GM19328 (cell line): Measurements from ENCODE around the gene LAMC1.

Experiments
- ATAC-seq: cut with Tn5 transposase; IDR thresholded peaks from one replicate; pipeline ENCODE4 v1.9.1; 2021; ENCODE audit warnings: mild to moderate bottlenecking, moderate library complexity; ENCODE audit not compliant: unreplicated experiment

LAMC1 gene

DNA sequence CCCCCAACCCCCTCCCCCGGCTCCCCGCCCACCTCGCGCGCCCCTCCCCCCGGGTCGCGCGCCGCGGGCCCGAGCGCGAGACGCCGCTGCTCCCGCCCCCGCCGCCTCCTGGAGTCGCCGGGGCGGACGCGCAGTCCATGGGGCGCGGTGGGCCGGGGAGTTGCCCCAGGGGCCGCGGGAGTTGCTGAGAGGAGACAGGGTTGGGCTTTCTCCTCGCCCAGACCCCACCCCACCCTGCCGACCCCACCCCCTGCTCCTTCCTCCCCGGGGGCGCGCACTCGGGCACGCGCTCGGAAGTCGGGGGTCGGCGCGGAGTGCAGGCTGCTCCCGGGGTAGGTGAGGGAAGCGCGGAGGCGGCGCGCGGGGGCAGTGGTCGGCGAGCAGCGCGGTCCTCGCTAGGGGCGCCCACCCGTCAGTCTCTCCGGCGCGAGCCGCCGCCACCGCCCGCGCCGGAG is at the start of gene LAMC1:
LAMC1 (plus strand) TSS at position 275 of the 455 bp plus-strand sequence. CDS start 297 bp downstream, outside the sequence.
- peak; percentile 32 for ATAC-seq

DNA sequence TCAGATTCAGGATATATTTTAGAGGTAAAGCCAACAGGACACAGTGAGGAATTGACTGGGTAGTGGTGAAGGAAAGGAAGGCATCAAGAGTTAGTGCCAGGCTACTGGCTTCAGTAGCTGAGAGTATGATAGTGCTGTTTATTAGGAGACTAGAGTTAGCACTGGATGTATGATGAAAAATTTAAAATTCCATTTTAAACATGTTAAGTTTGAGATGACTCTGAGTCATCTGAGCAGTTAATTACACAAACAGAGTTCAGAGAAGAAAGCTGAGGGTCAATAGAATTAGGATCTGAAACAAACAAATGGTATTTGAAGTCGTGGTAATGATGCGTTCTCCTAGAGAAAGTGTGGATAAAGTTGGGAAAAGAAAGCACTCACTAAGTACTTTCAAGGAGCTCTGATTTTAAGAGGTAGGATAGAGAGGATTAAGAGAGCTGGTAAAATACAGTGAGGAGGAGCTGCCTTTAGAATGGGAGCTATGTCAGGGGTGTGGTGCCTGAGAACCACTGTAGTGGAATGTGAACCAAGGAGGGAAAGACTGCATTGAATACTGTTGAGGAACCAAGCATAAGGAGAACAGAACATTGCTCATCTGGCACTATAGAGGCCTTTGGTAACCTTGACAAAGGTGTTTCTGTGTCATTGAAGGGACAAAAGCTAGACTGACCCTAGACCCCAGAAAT is 48.6 kb upstream of the LAMC1 start:
- no peak for ATAC-seq

DNA sequence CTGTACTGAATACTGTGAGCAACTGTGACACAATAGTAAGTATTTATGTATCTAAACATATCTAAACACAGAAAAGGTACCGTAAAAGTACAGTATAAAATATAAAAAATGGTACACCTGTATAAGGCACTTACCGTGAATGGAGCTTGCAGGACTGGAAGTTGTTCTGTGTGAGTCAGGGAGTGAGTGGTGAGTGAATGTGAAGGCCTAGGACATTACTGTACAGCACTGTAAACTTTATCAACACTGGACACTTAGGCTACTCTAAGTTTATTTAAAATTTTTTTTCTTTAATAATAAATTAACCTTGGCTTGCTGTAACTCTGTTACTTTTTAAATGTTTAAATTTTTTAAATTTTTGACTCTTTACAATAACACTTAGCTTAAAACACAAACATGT is 45.7 kb upstream of the LAMC1 start:
- no peak for ATAC-seq

DNA sequence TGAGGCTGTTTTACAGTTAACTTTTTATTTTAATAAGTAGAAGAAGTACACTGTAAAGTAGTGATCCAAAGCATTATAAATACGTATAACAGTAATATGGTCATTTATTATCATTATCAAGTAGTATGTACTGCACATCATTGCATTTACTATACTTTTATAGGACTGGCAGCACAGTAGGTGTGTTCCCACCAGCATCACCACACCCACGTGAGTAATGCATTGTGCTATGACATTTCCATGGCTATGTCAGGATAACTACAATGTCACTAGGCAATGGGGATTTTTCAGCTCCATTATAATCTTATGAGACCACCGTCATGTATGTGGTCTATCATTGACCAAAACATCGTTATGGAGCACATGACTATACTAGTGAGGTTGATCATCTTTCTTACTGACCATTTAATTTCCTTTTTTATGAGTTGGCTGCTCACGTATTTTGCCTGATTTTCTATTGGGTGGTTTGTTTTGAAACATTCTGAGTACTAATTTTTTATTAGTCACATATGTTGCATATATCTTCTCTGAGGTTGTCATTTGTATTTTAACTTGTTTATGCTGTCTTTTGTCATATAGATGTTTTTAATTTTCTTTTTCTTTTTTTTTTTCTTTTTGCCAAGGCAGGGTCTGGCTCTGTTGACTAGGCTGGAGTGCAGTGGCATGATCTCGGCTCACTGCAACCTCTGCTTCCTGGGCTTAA is 44.9 kb upstream of the LAMC1 start:
- no peak for ATAC-seq

DNA sequence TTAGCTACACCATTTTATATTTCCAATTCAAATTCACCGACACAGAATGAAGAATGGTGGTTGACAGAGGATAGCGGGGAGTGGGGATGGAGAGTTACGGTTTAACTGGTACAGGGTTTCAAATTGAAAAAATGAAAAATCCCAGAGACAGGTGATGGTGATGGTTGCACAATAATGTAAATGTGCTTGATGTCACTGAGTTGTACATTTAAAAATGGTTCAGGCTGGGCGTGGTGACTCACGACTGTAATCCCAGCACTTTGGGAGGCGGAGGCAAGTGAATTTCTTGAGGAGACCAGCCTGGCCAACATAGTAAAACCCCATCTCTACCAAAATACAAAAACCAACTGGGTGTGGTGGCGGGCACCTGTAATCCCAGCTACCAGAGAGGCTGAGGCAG is 39.1 kb upstream of the LAMC1 start:
- no peak for ATAC-seq

DNA sequence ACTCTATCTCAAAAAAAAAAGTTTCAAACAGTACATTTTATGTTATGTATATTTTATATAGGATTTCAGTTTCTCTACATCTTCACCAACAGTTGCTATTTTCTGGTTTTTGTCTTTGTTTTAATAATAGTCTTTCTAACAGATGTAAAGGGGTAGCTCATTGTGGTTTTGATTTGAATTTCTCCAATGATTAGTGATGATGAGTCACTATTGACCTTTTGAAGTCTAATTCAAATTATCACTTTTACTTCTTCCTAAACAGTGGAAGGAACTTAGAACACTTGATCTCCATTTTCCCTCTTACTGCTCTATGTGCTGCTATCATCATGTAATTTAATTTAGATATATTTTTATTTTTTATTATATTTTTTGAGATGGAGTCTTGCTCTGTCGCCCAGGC is 38.6 kb upstream of the LAMC1 start:
- ATAC-seq = no peak

DNA sequence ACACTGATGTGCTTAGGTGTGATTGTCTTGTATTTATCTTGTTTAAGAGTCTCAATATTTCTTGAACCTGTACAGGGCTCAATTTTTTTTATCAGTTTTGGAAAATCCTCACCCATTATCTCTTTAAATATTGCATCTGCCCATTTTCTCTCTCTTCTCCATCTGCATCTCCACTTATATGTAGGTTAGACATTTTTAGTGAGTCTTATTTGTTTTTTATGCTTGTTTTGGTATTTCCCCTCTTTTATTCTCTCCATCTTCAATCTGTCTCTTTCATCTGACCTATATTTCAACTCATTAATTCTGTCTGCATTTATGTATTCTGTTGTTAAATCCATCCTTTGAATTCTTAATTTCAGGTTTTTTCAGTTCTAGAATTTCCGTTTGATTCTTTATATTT is 37.3 kb upstream of the LAMC1 start:
- no peak for ATAC-seq

DNA sequence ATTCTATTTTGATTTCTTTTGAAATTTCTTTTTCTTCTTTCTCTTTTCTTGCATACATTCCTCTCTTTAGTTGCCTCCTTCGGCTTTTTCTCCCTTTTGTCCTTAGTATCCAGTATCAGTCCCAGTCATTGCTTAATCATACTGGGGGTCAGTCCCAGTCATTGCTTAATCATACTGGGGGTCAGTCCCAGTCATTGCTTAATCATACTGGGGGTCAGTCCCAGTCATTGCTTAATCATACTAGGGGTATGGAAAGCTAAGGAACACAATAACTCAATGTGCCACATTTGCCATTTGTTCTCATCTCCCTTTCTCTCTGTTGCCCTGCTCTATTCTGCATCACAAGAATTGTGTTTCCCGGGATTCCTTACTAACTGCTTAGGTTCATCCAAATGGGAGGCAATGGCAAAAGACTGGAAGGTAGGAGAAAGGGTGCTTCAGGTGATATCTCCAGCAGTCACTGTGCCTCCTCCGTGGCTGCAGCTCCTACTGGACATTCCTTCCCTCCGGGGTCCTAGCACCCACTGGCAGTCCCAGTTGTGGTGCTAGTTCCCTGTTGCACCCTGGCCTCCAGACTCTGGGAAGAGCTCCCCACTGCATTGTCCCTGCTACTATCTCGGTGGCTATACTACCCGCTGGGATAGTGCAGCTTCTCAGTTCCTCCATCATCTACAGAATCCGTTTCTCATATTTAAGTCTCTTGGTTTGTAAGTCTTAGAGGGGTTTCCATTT is 32.6 kb upstream of the LAMC1 start:
- ATAC-seq = no peak

DNA sequence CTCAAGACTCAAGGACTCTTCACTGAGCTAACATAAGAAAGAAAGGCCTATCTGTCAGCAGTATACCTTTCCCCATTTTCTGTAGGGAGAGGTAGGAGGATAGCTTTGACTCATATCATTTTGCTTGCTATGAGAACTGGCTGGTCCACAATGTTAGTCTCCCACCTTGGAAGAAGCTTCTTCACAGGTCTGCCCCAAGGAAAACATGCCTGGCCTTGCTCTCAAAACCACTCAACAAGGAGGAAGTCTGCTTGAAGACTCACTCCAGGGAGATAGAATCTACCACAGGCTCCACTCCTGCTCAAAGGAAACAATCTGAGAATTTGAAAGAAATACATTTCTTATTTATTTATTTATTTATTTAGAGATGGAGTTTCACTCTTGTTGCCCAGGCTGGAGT is 29.5 kb upstream of the LAMC1 start:
- ATAC-seq = no peak

DNA sequence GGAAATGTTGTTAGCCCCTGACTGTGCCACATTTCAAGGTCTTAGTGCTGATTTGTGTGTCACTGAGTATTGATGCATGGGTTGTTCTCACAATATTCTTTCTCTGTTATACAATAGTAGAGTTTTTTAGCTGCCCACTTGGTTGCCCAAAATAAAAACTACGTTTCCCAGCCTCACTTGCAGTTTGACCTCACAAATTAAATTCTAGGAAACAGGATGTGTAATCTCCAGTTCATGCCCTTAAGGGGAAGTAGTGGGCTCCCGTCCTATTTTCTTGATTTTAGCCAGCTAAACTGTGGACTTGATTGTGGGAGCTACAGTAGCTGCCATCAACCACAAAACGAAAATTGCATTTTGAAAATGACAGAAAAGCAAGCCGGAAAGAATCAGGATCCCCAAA is 27.3 kb upstream of the LAMC1 start:
- ATAC-seq = no peak

DNA sequence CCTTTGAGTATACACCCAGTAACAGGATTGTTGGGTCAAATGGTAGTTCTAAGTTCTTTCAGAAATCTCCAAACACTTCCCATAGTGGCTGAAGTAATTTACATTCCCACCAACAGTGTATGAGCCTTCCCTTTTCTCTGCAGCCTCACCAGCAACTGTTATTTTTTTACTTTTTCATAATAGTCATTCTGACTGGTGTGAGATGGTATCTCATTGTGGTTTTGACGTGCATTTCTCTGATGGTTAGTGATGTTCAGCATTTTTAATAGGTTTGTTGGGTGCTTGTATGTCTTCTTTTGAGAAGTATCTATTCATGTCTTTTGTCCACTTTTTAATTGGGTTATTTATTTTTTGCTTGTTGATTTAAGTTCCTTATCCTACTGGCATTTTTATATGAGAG is 26.4 kb upstream of the LAMC1 start:
- ATAC-seq = no peak

DNA sequence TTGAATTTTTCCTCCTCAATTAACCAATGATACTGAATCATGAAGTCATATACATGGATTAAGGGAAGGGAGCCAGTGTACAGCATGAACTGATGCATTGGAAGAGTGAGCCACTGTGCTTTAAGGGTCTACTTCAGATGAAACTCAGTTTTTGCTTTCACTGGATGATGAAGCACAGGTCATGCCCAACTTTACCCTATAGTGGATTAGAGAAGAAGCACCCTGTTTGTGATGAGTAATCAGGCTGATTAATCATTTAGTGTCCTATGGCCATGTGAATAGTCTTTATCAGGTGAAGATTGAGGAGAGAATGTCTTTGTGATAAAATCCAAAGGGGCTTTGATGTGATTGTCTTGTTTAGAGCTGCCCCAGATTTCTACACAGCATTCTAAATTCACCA is 24.7 kb upstream of the LAMC1 start:
- no peak for ATAC-seq

DNA sequence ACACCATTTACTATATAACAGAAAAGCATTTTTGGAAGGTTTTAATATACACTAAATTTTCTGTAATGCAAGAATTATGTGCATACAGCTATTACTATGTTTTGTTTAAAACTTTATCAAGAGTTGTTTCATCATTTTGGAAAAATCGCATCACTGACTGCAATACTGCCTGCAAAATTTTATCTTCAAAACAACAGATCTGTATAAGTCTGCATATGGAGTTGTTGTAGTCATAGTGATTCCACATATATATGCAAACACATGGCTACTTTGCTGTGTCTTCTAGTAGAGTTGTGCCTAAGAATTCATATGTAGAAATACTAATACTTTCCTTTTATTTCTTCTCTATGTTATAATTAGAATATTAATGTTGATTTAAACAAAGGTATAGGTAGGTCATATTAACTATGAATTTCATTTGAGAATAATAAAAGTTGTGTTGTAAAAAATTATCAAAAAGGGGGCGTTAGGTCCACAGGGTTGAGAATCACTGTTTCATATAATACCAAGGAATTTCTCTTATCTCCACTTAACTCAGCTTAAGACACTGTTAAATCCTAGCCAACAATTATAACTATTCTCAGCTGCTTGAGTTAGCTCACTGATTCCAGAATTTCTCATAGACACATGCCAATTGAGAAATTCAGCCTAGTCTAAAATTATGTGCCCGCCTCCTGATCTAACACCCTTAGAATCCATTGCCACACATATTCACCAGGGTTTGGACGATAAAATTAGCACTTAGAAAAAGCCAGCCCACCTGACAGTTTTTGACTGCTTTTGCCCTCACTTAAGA is 22.9 kb upstream of the LAMC1 start:
- no peak for ATAC-seq

DNA sequence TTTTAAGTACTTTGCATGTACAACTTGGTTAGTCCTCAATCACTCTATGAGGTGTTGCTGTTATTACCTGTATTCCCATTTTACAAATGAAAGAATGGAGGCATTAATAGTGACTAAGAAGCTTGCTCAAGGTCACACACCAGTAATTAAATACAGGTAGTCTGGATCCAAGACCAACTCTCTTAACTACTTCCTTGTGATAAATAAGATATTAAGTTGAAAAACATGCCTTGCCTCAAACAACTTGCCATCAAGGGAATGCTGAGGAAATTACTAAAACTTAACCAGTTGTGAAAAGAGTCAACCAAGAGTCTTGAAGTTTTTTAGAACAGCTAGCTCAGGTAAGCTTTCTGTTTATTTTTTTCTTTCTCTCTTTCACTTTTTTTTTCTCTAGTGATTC is 21.0 kb upstream of the LAMC1 start:
- ATAC-seq = no peak

DNA sequence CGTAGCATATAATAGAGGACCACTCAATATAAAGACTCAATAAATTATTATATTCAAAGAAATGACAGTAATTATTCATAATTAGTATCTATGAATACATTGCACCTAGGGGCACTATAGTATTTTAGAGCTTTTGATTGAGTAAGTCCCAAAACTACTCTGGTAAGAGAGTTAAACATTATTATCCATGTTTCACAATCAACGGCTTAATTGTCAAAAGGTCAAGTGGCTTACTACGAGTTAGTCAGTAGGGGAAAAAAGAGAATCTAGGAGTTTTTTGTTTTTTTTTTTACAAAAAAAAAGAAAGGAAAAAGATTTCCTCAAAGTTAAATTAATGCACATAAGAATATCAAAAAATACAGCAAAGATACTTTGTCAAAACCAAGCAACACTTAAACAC is 20.4 kb upstream of the LAMC1 start:
- no peak for ATAC-seq

DNA sequence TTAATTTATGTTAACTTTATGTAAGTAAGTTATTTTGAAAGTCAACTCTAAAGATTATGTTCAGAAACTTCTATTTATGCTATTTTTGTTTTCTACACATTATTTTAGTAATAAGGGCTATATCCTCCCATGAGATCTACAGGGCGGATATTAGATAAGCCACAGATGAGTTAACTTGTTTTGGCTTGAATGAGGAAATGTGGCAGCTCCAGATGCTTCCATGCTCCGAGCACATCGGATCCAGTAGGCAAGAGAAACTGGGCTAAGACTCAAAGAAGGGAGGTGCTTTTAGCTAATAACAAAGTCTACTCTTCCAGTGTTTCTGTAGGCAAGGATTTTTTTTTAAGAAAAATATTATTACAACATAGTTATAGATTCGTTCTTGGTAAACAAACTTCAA is 20.0 kb upstream of the LAMC1 start:
- ATAC-seq = no peak

DNA sequence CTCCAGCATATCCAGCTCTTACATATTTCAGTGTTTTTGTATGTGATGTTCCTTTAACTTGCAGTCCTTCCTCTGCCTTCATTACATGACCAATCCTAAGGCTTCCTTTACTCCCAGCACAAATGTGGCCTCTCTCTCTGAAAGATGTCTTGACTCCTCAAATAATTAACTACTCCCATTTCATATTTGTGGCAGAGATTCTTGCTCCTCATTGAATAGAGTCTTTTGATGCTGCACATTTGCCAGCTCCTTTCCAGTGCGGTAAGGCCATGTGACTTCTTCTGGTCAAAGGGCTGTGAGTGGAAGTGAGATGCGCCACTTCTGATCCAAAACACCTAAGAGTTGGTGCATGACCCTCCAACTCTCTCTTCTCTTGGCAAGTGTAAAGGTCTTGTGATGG is 19.1 kb upstream of the LAMC1 start:
- ATAC-seq = no peak

DNA sequence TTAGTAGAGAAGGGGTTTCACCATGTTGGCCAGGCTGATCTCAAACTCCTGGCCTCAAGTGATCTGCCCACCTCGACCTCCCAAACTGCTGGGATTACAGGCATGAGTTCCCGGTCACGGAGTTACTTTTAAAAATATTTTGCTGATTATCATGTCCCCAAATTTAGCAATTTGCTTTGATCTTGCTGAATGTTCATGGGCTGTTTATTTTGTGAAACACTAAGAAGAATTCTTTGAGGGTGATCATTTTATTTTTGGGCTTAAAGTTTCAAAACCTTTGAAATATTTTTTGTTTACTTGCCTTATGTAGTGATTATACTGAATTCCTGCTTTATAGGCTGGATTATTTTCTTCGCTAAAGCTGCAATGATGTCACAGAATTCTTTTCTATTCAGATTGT is 11.4 kb upstream of the LAMC1 start:
- ATAC-seq = no peak

DNA sequence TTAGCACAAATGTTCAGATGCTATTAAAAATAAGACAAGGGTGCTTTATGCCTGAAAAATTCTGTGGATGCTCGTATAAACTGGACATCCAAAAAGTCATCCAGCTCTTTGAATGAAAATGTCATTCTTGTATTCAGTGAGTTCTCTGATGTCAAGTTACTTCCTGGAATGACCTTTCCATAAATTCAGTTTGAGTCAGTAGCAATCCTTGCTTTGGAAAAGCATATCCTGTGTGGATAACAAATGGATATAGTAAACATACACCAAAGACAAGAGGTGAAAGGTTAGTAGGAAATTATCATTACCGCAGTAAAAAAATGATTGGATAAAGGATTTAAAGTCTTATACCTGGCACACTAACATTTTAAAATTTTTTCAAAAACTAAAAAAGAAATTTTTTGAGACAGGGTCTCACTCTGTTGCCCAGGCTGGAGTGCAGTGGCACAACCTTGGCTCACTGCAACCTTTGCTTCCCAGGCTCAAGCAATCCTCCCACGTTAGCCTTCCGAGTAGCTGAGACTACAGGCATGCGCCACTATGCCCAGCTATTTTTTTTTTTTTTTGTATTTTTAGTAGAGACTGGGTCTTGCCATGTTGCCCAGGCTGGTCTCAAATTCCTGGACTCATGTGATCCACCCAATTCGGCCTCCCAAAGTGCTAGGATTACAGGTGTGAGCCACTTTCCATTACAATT is 10.8 kb upstream of the LAMC1 start:
- ATAC-seq = no peak

DNA sequence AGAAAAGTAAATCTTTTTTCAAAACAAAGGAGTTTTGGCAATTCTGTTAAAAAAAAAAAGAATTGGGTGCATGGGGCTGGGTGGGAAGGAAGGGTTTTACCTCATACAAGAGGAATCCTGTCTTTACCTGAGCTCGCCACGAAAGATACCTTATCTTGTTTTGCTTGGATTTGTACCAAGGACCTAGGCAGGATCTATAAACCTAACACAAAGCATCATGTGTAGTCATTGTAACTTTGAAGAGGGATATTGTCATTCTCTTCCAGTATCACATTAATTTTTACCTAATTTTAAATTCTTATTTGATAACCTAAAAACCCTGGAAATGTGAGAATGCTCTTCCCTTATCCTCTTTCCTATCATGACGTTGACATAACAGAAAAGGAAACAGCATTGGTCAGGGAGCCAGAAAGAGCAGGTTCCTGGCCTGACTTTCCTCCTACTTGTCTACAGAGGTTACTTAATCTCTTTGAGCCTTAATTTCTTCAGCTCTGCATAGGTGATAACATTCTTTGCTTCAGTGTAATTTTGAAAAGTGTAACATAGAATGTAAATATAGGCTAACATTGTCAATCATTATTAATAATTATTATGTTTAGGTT is 4.0 kb upstream of the LAMC1 start:
- no peak for ATAC-seq
